ENCODE results near the gene RGS8.

- TF ChIP-seq POLR2AphosphoS5 (IDR thresholded peaks at IDR 0.05; ENCODE audit: low read depth, low read length) (no peak), POLR2A (IDR thresholded peaks at IDR 0.05; ENCODE audit: low read depth, low read length) (no peak), SPI1 (IDR thresholded peaks at IDR 0.05; ENCODE audit: low read depth, low read length) (no peak), TAF1 (IDR thresholded peaks at IDR 0.05; ENCODE audit: low read depth, low read length) (no peak), POU2F2 (IDR thresholded peaks at IDR 0.05; ENCODE audit: low read depth, low read length) (no peak)
Observed at GRCh38 chr1:182718311-182718710, 33.9 kb upstream of the RGS8 start.
